ENCODE measurements around the gene PRKCZ.

The PRKCZ gene

DNA sequence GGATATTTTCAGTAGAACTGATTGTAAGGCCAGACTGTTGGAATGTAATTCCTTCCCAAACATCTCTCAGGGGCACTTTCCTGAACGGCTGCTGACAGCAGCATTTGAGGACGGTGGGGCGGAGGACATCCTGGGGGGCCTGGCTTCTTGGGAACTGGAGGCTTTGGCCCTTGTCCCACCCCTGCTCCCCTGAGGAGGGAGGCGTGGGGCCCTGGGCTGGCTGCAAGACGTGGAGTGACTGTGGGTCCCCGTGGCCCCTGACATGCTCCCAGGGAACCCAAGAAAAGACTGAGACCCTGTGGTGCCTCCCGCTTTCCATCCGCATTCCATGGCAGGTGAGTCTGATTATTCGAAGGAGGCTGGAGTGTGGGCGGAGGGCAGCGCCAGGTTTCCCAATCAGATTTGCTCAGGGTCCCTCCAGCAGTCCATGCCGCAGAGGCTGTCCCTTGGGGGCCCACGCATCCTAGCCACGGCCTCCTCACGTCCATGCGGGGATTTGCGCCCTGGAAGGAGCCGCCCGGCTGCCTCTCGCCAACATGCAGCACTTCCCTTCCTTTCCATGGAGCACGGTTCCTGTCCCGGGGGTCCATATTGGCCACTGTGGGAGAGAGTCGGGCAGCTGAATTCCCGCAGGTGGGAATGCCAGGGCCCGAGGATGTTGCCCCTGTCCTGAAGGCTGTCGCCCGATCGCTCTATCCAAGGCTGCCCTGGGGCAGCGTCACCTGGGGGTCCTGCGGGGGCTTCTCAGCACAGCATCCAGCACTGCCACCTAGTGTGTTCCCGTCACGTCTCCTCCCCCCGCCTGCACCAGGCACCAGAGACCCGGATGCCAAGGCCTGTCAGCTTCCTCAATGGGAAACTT, 75.4 kb downstream of the PRKCZ start:
- no peak overlapping the region for H3K4me3 ChIP-seq (ENCODE audit: low read length in 2 of 2)
- peak overlapping the region; percentile 90 for H2AK5ac ChIP-seq (ENCODE audit: low read depth, low read length)
- no peak overlapping the region for H3K27ac ChIP-seq (replicated peaks; ENCODE audit: low read length)
- H2AFZ ChIP-seq (ENCODE audit: low read length): no peak overlapping the region
- H3K4me1 ChIP-seq (ENCODE audit: control insufficient read depth in 2 of 2, insufficient read depth in 1 of 2, low read depth in 1 of 2, low read length in 2 of 2): peaks cover 11 to 22% of the 10 kb centered on the region in 2 donors
- no peak overlapping the region for H2BK120ac ChIP-seq (ENCODE audit: low read depth, low read length)
- H2BK12ac ChIP-seq (ENCODE audit: low read length): no peak overlapping the region
- DNase-seq (ENCODE audit: low spot score): no peak
- H3K14ac ChIP-seq (ENCODE audit: low read length): peak overlapping the region; percentile 17
- H3K79me1 ChIP-seq (ENCODE audit: low read depth, low read length): peaks cover 18% of the 10 kb centered on the region
- peak overlapping the region; percentile 24 for H4K91ac ChIP-seq (ENCODE audit: low read depth, low read length, poor library complexity)
- H3K23ac ChIP-seq (ENCODE audit: low read depth, low read length, poor library complexity): no peak overlapping the region
- H3K9me3 ChIP-seq (replicated peaks in 1 of 2; ENCODE audit: control insufficient read depth in 2 of 2, insufficient read depth in 1 of 2, low read depth in 1 of 2, low read length in 2 of 2): peaks cover 0 to 4% of the 10 kb centered on the region in 2 donors
- H3K36me3 ChIP-seq (replicated peaks in 1 of 2; ENCODE audit: control insufficient read depth in 2 of 2, insufficient read depth in 2 of 2, low read length in 2 of 2): peaks cover 0 to 2% of the 10 kb centered on the region in 2 donors
- no peak overlapping the region for H3K4me2 ChIP-seq (ENCODE audit: insufficient read depth, low read length, poor library complexity, severe bottlenecking)
- H2BK15ac ChIP-seq (ENCODE audit: low read length): peak overlapping the region; percentile 34
- H3K4ac ChIP-seq (ENCODE audit: low read length): no peak overlapping the region
- peak overlapping the region; percentile 59 for H3K18ac ChIP-seq (ENCODE audit: low read length)
- peaks cover 0 to 10% (median 0%) of the 10 kb centered on the region in 3 experiments for H3K27me3 ChIP-seq (ENCODE audit: control insufficient read depth in 3 of 3, insufficient read depth in 3 of 3, low read depth in 1 of 3, low read length in 3 of 3)
- peak overlapping the region; percentile 84 for H2BK5ac ChIP-seq (ENCODE audit: low read length)
- no peak overlapping the region for H4K8ac ChIP-seq (ENCODE audit: low read depth, low read length)
- whole genome bisulfite sequencing, 2 donors (ENCODE audit: extremely low coverage in 2 of 2, insufficient read length in 2 of 2, insufficient replicate concordance in 1 of 2): no CpG with 5 or more reads among the region's 34 CpGs
- peak overlapping the region; percentile 30 for H3K9ac ChIP-seq (ENCODE audit: low read depth, low read length, poor library complexity)

DNA sequence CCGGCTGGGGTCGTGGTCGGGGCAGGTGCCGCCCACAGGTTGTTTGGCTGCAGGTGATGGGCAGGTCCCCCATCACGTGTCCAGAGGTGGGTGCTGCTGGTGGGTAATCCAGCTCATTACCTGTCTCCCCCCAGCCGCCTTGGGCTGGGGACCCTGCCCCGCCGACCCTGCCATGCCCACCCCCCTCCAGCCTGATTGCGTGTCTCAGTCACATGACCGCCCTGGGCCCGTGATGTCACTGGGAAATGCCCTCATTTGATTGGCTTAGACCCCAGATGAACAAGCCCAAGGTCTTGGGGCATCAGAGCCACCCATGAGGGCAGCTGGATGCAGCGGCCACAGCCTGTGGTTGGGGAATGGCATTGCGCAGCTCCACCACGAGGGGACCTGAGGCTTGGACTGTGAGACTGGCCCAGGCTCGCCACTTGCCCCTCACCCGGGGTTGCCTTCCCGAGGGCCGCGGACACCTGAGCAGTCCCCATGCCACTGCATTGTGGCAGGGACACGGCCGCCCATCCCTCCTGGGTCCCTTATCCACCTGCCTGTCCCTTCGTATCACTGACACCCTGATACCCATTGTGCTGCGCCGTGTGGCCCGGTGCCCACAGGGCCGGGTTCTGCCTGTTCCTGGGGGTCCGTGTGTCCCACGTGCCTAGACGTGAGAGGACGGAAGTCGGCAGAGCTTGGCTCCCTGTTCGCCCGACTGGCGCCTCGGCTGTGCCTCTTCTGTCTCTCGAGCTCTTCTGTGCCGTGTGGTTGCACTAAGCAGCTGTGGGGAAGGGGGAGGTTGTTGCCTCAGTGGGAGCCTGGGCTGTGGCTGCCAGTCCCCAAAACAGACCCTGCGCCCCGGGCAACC, 76.3 kb downstream of the PRKCZ start:
- no CpG with 5 or more reads among the region's 39 CpGs for WGBS, 2 donors (ENCODE audit: extremely low coverage in 2 of 2, insufficient read length in 2 of 2, insufficient replicate concordance in 1 of 2)

DNA sequence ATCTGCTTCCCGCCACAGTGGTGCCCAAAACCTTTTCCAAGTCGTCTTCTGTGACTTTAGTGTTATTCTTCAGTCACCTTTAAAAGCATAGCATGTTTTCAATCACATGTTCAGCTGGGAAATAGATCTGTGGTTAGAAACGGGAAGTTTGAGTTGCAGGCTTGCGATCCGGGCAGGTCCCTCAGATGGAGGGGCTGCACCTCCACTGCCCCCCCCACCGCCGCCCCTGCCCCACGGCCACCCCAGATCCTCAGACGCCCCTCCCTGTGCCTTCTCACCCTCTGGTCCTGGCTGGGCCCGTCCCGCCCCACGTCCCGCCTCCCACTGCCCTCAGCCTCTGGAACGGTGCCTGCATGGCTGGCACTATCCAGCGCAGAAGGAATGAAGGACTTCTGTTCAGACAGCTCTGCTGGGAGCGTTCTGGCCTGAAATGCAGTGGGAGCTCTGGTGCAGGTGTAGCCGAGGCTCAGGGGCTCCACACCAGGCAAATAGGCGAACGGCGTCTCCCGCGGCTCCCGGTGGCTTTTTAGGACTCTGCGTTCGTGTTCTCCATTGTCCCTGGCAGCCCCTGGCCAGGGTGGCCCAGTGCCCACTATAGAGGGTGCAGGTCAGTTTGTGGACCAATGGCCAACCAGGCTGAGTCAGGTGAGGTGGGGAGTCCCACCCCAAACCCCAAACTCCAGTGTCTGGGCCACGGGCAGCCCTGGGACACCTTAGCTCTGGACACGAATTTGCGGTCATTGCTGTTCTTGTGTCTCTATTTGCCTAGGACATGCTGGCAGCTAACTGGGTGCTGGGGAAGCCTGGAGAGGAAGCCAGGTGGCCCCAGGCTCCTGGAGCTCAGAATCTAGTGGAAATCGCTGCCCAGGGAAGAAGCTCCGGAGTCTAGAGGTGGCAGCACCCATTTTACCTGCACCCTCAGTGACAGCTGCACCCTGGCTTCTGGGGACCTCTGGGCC, 77.3 kb downstream of the PRKCZ start:
- Histone ChIP-seq H4K91ac (ENCODE audit: low read depth, low read length, poor library complexity) (peak overlapping the region; percentile 92), H3K14ac (ENCODE audit: low read length) (peak overlapping the region; percentile 89), H3K9me3 (replicated peaks in 1 of 2; ENCODE audit: control insufficient read depth in 2 of 2, insufficient read depth in 1 of 2, low read depth in 1 of 2, low read length in 2 of 2) (peaks cover 0 to 1% of the 10 kb centered on the region in 2 donors), H3K4me1 (ENCODE audit: control insufficient read depth in 2 of 2, insufficient read depth in 1 of 2, low read depth in 1 of 2, low read length in 2 of 2) (peaks cover 12 to 25% of the 10 kb centered on the region in 2 donors), H3K23ac (ENCODE audit: low read depth, low read length, poor library complexity) (no peak overlapping the region), H3K36me3 (replicated peaks in 1 of 2; ENCODE audit: control insufficient read depth in 2 of 2, insufficient read depth in 2 of 2, low read length in 2 of 2) (no peaks in the 10 kb centered on the region), H2BK5ac (ENCODE audit: low read length) (peak overlapping the region; percentile 93), H3K27me3 (ENCODE audit: control insufficient read depth in 3 of 3, insufficient read depth in 3 of 3, low read depth in 1 of 3, low read length in 3 of 3) (peaks cover 0 to 10% (median 0%) of the 10 kb centered on the region in 3 experiments), H2BK12ac (ENCODE audit: low read length) (peak overlapping the region; percentile 73), H3K4me2 (ENCODE audit: insufficient read depth, low read length, poor library complexity, severe bottlenecking) (peak overlapping the region; percentile 40), H2AK5ac (ENCODE audit: low read depth, low read length) (peak overlapping the region; percentile 100), H2AFZ (ENCODE audit: low read length) (no peak overlapping the region), H3K4me3 (ENCODE audit: low read length in 2 of 2) (no peak overlapping the region), H3K27ac (replicated peaks; ENCODE audit: low read length) (peak overlapping the region; percentile 59), H2BK120ac (ENCODE audit: low read depth, low read length) (peak overlapping the region; percentile 76), H3K79me1 (ENCODE audit: low read depth, low read length) (peaks cover 18% of the 10 kb centered on the region), H3K9ac (ENCODE audit: low read depth, low read length, poor library complexity) (peak overlapping the region; percentile 21), H3K4ac (ENCODE audit: low read length) (peak overlapping the region; percentile 97), H2BK15ac (ENCODE audit: low read length) (peak overlapping the region; percentile 99), H3K18ac (ENCODE audit: low read length) (peak overlapping the region; percentile 97), H4K8ac (ENCODE audit: low read depth, low read length) (no peak overlapping the region)
- no CpG with 5 or more reads among the region's 30 CpGs for WGBS, 2 donors (ENCODE audit: extremely low coverage in 2 of 2, insufficient read length in 2 of 2, insufficient replicate concordance in 1 of 2)
- no peak for DNase-seq (ENCODE audit: low spot score)

More for the DNA sequence above, 76.3 kb downstream of the PRKCZ start:
- H3K4me3 ChIP-seq (ENCODE audit: low read length in 2 of 2): no peak overlapping the region
- no peak overlapping the region for H3K4ac ChIP-seq (ENCODE audit: low read length)
- peak overlapping the region; percentile 1 for H3K14ac ChIP-seq (ENCODE audit: low read length)
- H3K4me1 ChIP-seq (ENCODE audit: control insufficient read depth in 2 of 2, insufficient read depth in 1 of 2, low read depth in 1 of 2, low read length in 2 of 2): peaks cover 11 to 22% of the 10 kb centered on the region in 2 donors
- H3K27me3 ChIP-seq (ENCODE audit: control insufficient read depth in 3 of 3, insufficient read depth in 3 of 3, low read depth in 1 of 3, low read length in 3 of 3): peaks cover 0 to 10% (median 0%) of the 10 kb centered on the region in 3 experiments
- H3K23ac ChIP-seq (ENCODE audit: low read depth, low read length, poor library complexity): peak overlapping the region; percentile 44
- H3K9ac ChIP-seq (ENCODE audit: low read depth, low read length, poor library complexity): no peak overlapping the region
- H3K27ac ChIP-seq (replicated peaks; ENCODE audit: low read length): no peak overlapping the region
- H4K8ac ChIP-seq (ENCODE audit: low read depth, low read length): peak overlapping the region; percentile 43
- H4K91ac ChIP-seq (ENCODE audit: low read depth, low read length, poor library complexity): peak overlapping the region; percentile 92
- no peak overlapping the region for H2AFZ ChIP-seq (ENCODE audit: low read length)
- H2BK12ac ChIP-seq (ENCODE audit: low read length): peak overlapping the region; percentile 2
- H3K4me2 ChIP-seq (ENCODE audit: insufficient read depth, low read length, poor library complexity, severe bottlenecking): no peak overlapping the region
- peaks cover 0 to 1% of the 10 kb centered on the region in 2 donors for H3K9me3 ChIP-seq (replicated peaks in 1 of 2; ENCODE audit: control insufficient read depth in 2 of 2, insufficient read depth in 1 of 2, low read depth in 1 of 2, low read length in 2 of 2)
- H3K36me3 ChIP-seq (replicated peaks in 1 of 2; ENCODE audit: control insufficient read depth in 2 of 2, insufficient read depth in 2 of 2, low read length in 2 of 2): no peaks in the 10 kb centered on the region
- no peak overlapping the region for H2BK120ac ChIP-seq (ENCODE audit: low read depth, low read length)
- peak overlapping the region; percentile 100 for H2AK5ac ChIP-seq (ENCODE audit: low read depth, low read length)
- peaks cover 18% of the 10 kb centered on the region for H3K79me1 ChIP-seq (ENCODE audit: low read depth, low read length)
- no peak for DNase-seq (ENCODE audit: low spot score)
- H2BK15ac ChIP-seq (ENCODE audit: low read length): peak overlapping the region; percentile 34
- H2BK5ac ChIP-seq (ENCODE audit: low read length): peak overlapping the region; percentile 75
- H3K18ac ChIP-seq (ENCODE audit: low read length): peak overlapping the region; percentile 90

All from neuronal stem cell (in vitro differentiated cells).